ENCODE data around the gene SFRP5. TPM values are rescaled to one million over a fixed set of nuclear protein-coding genes. Genes with fewer than 3 reads are reported as not detected.

SFRP5 gene
- total RNA-seq, 1 experiment from 2014 or later, result not detected

DNA sequence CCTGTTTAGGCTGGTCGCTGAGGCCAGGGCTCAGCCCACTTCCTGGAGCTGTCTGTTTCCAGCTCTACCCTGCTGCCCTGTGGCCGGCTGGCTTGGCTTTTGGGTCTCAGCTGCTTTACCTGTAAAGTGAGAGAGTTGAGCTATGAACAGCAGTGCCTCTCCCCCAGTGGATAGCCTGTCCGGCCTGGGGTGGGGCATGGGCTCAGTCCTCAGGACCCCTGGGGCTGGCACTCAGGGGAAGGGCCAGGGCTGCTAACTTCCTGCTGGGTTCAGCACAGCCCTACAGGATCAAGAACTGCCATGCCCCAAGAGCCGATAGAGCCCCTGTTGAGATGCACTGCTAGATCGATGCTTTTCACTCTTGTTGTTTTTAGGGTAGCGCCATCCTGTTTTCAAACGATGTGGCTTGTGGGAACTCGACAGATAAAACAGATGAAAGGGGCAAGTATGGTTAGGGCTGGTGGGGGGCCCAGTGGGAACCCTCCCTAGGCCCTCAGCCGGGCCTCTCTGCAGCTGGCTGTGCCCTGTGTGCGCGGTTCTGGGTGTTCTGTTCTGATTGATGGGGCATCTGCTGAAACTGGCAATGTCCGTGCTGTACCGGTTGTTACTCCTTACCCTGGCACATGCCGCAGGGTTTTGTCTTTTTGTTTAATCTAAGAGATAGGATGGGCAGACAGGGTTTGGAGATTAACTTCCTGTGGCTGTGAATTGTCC, 10.0 kb upstream of the SFRP5 start:
- Histone ChIP-seq H3K36me3 (ENCODE audit: control insufficient read depth in 1 of 2, insufficient read depth in 2 of 2, low read length in 2 of 2) (no peaks in the 10 kb centered on the region), H3K4me2 (ENCODE audit: low read length) (no peak overlapping the region), H3K27ac (ENCODE audit: low read depth, low read length) (no peak overlapping the region), H4K20me1 (ENCODE audit: insufficient read depth) (no peaks in the 10 kb centered on the region), H3K9me3 (ENCODE audit: control insufficient read depth in 1 of 2, insufficient read depth in 1 of 2, low read depth in 1 of 2, low read length in 2 of 2) (no peaks in the 10 kb centered on the region), H3K4me3 (replicated peaks in 1 of 2; ENCODE audit: low read depth in 1 of 2, low read length in 2 of 2) (no peak overlapping the region), H2AFZ (ENCODE audit: low read depth, low read length, poor library complexity, severe bottlenecking) (no peak overlapping the region), H3K27me3 (ENCODE audit: insufficient read depth, low read length) (no peaks in the 10 kb centered on the region), H3K79me2 (ENCODE audit: insufficient read depth, low read length) (no peaks in the 10 kb centered on the region), H3K9me2 (ENCODE audit: insufficient read depth) (no peaks in the 10 kb centered on the region), H3K9ac (ENCODE audit: low read length) (no peak overlapping the region), H3K4me1 (ENCODE audit: control insufficient read depth in 1 of 2, insufficient read depth in 2 of 2, low read length in 2 of 2) (no peaks in the 10 kb centered on the region)
- BruUV-seq (replicated peaks), result no TSS peak
- intact Hi-C loops (cut with micrococcal nuclease), result no loop called here
- DNase-seq (ENCODE audit: low read depth, low spot score) (no peak), ATAC-seq (0 out of 2 replicates have a peak, but pooled peaks have one; percentile 22)
- ChIA-PET POLR2A (no interaction called here), CTCF (no interaction called here), RAD21 (ENCODE audit: low non-redundant PET in 1 of 2, low total read pairs in 2 of 2, uncharacterized antibody in 2 of 2, unreplicated experiment in 2 of 2) (no interaction called here)
- no peak for TF ChIP-seq CTCF (IDR thresholded peaks at IDR 0.05 in 2 of 3, conservative IDR thresholded peaks at IDR 0.05 in 1 of 3; ENCODE audit: borderline replicate concordance in 1 of 3, insufficient read depth in 1 of 3, low read depth in 2 of 3, low read length in 2 of 3)
- TF ChIP-seq YY1 (IDR thresholded peaks at IDR 0.05; ENCODE audit: extremely low read depth, insufficient replicate concordance, low read depth, low read length), result no peak
- TF ChIP-seq EZH2phosphoT487 (IDR thresholded peaks at IDR 0.05; ENCODE audit: borderline replicate concordance), result no peak
- no peak for TF ChIP-seq SP1 (IDR thresholded peaks at IDR 0.05; ENCODE audit: low read depth)
- TF ChIP-seq, protein P1, sequence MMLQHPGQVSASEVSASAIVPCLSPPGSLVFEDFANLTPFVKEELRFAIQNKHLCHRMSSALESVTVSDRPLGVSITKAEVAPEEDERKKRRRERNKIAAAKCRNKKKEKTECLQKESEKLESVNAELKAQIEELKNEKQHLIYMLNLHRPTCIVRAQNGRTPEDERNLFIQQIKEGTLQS (IDR thresholded peaks at IDR 0.05), result no peak
- TF ChIP-seq, protein P2, sequence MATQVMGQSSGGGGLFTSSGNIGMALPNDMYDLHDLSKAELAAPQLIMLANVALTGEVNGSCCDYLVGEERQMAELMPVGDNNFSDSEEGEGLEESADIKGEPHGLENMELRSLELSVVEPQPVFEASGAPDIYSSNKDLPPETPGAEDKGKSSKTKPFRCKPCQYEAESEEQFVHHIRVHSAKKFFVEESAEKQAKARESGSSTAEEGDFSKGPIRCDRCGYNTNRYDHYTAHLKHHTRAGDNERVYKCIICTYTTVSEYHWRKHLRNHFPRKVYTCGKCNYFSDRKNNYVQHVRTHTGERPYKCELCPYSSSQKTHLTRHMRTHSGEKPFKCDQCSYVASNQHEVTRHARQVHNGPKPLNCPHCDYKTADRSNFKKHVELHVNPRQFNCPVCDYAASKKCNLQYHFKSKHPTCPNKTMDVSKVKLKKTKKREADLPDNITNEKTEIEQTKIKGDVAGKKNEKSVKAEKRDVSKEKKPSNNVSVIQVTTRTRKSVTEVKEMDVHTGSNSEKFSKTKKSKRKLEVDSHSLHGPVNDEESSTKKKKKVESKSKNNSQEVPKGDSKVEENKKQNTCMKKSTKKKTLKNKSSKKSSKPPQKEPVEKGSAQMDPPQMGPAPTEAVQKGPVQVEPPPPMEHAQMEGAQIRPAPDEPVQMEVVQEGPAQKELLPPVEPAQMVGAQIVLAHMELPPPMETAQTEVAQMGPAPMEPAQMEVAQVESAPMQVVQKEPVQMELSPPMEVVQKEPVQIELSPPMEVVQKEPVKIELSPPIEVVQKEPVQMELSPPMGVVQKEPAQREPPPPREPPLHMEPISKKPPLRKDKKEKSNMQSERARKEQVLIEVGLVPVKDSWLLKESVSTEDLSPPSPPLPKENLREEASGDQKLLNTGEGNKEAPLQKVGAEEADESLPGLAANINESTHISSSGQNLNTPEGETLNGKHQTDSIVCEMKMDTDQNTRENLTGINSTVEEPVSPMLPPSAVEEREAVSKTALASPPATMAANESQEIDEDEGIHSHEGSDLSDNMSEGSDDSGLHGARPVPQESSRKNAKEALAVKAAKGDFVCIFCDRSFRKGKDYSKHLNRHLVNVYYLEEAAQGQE (IDR thresholded peaks at IDR 0.05; ENCODE audit: low read depth), result no peak
- no peak for TF ChIP-seq FOSL1 (IDR thresholded peaks at IDR 0.05; ENCODE audit: low read depth)
- TF ChIP-seq EZH2 (IDR thresholded peaks at IDR 0.05), result no peak
- TF ChIP-seq ZNF274 (IDR thresholded peaks at IDR 0.05; ENCODE audit: low read depth, low read length), result no peak
- no peak for TF ChIP-seq POLR2AphosphoS5 (IDR thresholded peaks at IDR 0.05; ENCODE audit: low read depth, low read length)
- no peak for TF ChIP-seq EGR1 (IDR thresholded peaks at IDR 0.05; ENCODE audit: low read depth)
- TF ChIP-seq CBX3 (IDR thresholded peaks at IDR 0.05; ENCODE audit: low read depth), result no peak
- TF ChIP-seq, protein P3, sequence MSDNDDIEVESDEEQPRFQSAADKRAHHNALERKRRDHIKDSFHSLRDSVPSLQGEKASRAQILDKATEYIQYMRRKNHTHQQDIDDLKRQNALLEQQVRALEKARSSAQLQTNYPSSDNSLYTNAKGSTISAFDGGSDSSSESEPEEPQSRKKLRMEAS (IDR thresholded peaks at IDR 0.05), result no peak
- TF ChIP-seq ELF1 (IDR thresholded peaks at IDR 0.05; ENCODE audit: borderline replicate concordance, low read depth), result no peak
- TF ChIP-seq SRF (IDR thresholded peaks at IDR 0.05; ENCODE audit: low read depth), result no peak
- no peak for TF ChIP-seq JUND (IDR thresholded peaks at IDR 0.05)
- no peak for TF ChIP-seq TCF7L2 (IDR thresholded peaks at IDR 0.05; ENCODE audit: borderline replicate concordance, extremely low read depth, insufficient read depth, insufficient read length)
- no peak for TF ChIP-seq RAD21 (IDR thresholded peaks at IDR 0.05; ENCODE audit: low read depth)

Measured in HCT116 (cell line).